NCI-H1436 treated with DMSO at 0.1 percent for 48 hours (cell line): ENCODE data around the gene STXBP5L.
"Not testable (repeated sequence)": the region's sequence is repeated elsewhere in the genome, so short reads cannot be mapped to it uniquely, and the experiment has no call there.

Experiments
- DNase-seq: peaks from one replicate; lab custom pipeline; 2025; lab: John Stamatoyannopoulos, UW

Gene STXBP5L

DNA sequence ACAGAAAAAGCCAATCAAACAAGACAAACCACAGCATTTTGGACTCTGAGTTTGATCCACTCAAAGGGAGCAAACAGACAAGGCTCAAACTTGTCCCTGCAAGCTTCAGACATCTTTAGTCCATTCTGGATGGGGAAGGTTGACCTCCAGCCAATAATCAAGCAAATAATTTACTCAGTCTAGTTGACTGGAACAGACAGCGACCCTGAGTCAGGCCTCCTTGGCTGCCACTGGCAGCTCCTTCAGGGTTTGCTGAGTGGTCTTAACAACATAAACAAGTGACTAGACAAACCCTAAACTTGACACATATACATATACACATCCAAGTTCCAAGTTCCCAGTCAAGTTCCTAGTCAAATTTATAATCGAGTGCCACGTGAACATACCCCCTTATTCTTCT lies 323.9 kb downstream of the STXBP5L start:
- no peak for DNase-seq

DNA sequence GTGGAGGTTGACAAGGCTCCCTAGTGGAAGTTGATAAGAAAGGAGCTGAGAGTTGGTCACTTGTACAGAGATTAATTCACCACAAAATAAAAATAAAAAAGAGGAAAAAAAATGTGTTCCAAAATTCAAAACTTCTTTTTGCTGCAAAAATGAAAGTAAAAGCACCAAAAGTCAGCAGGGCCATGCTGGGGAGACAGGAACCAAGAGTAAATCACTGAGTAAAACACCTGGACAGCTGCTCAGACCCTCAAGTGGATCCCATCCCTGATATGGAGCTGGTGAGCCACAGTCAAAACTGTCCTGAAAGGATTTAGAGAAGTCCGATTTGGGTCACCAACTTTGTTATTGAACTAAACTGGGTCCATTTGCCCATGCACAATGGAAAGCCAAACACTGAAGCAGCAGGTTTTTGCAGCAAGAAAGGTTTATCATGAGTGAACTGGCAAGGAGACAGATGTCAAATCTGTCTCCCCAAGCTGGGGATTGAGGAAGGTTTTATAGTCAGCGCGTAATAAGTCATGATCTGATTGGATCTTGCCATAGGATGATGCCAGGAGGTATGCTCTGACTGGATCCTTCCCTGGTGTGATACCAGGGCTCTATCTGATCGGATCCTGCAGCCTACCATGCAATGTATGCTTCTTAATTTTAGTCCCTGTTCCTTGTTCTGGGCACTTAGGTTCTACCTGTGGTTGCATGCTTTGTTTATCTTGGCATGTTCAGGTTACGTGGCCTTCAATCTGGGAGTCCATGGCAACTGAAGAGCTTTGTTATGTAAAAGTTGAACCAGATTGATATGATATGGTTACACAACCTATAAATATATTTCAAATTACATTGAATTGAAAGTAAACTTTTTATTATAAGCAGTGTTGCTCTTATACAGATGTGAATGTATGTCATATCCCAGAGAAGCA lies 324.6 kb downstream of the STXBP5L start:
- DNase-seq, result no peak

DNA sequence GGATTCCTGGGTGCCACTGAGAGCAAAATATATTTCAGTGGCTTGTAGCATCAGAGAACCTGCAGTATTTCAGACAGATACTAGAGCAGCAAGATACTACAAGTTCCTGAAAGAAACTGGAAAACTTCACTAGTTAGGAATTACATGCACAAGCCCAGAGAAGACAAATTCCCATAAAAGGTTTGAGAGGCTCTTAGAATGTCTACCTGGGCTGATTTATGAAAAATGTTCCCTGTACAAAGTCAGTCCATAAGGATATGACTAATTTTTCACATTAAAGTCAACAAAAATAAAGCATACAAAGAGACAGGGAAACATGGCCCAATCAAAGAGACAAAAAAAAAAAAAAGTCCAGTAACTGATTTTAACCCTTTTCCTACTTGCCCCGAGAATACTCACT lies 335.2 kb downstream of the STXBP5L start:
- DNase-seq, result no peak

DNA sequence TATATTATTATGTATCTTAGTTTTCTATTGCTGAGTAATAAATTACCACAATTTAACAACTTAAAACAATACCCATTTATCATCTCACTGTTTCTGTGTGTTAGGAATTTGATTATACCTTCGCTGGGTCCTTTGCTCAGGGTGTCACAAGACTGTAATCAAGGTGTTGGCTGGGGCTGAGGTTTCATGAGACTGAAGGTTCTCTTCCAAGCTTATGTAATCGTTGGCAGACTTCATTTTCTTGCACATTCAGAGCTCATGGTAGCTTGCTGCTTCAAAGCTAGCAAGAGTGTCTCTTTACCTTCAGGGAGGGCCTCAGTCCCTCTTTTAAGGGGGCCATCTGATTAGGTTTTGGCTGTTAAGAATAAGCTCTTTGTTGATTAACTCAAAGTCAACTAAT lies 344.7 kb downstream of the STXBP5L start:
- DNase-seq, result no peak

DNA sequence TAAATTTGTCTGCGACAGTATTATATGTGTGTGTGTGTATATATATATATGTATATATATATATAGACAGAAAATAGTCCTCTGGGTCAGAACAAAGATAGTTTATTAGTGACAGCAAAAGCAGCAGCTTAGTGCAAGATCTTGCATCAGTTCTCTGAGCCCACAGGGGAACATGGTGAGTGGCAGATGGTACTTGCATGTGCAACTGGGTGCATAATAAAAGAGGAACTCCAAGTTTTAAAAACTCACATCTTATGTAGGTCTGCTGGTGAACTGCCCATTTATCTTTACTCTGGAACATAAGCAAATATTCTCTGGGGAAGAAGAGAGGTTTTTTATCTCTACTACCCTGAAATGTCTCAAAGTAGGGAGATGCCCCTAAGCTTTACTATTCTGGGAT lies 361.4 kb downstream of the STXBP5L start:
- DNase-seq, result no peak

DNA sequence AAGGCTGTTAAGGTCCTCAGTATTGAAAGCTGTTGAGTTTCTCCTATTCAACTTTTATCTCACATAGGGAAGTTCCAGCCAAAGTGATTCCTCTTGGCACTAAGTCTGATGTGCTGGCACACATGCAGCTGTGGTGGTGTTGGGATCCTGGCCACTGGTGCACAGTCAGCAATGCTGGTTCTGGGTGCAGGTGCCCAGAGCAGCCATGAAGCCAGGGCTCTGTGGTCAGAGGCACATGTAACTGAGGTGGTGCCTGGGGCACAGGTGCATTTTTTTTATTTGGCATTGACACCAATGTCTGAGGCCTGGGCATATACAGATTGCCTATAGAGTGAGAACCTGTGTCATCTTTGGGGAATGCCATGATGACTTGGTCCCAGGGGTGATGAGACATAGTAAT lies 366.4 kb downstream of the STXBP5L start:
- no peak for DNase-seq

DNA sequence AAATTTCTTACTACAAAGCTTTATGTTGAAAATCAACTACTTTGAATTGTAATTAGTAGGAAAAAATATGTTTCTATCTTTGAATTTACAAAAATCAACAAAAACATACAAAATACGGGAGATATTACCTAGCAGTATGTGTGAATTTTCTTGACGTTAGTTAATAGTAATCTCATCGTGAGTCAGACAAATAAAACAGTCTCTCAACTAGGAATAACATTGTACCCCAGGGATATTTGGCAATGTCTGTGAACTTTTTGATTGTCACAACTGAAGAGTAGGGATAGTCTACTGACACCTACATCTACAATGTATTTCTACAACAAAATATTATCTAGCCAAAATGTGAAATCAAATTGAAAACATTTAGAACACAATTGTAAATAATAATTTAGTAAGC lies 387.4 kb downstream of the STXBP5L start:
- no peak for DNase-seq

DNA sequence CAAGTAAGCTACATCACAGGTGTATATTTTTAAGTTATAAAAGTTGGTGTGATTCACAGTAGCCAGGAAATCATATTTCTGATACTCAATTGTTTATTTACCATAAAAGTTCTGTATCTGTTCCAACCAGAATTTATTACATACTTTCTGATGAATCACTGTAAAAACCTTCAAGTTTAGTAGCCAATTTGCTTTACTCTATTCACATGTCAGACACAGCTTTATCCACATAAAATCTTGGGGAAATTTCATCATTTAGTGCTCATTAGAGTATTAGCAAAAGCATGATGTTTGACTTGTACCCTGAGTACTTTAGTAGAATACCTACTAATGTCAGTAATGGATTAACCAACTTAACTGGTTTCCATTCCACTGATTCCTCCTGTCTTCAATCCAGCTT lies 388.0 kb downstream of the STXBP5L start:
- no peak for DNase-seq

DNA sequence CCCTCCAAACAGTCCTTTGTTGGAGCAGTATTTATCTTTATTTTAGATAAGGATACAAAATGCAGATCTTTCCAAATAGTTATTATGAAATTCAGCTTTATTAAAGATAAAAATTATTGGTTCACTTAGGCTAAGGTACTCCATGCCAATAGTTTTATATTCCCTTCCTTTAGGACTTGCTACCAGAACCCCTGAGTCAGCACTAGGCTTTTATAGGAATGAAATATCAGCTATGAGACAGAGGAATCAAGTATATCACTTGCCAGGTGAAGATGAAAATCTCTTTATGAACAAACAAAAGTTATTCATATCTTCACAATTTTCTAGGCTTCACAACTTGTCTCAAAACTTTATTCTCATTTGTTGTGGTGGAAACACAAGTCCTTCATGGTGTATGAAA lies 416.3 kb downstream of the STXBP5L start:
- no peak for DNase-seq

DNA sequence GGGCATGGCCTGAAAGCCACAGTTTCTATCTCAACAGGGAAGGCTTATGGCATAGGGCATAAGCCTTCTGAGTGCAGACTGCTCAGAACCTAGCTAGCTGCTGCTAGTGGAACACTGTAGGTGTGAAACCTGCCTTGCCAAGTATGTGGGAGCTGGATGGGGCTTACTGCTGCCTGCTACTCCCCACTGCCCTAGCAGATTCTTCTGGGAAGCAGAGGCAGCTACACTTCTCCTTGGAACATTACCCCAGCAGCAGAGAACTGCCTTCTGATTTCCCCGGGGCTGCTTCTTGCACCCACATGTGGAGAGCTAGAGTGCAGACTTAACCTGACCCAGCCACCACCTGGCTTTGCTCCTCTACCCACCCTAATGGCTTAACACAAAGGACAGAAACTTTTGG lies 422.1 kb downstream of the STXBP5L start:
- no peak for DNase-seq

DNA sequence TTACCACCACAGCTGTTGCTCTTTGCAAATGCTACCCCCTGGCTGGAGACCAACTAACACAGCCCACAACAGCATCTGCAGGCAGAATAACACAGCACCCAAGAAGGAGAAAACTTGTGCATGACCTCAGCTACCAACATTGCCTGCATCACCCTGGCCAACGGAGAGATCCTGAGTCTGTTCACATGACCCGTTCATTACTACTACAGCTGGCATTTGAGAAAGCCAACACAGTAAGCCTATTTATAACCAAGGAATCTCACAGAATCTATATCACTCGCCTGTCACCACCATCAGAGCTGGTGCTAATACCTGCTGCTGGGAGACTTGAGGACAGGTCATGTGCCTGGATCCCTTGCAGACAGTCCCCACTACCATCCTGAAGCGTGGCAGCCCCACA lies 422.6 kb downstream of the STXBP5L start:
- DNase-seq, result no peak

DNA sequence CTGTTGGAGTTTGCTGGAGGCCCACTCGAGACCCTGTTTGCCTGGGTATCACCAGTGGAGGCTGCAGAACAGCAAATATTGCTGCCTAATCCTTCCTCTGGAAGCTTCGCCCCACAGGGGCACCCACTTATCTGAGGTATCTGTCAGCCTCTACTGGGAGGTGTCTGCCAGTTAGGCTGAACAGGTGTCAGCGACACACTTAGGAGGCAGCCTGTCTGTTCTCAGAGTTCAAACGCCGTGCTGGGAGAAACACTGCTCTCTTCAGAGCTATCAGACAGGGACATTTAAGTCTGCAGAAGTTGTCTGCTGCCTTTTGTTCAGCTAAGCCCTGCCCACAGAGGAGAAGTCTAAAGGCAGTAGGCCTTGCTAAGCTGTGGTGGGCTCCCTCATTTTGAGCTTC lies 448.0 kb downstream of the STXBP5L start:
- DNase-seq, result not testable (repeated sequence)

DNA sequence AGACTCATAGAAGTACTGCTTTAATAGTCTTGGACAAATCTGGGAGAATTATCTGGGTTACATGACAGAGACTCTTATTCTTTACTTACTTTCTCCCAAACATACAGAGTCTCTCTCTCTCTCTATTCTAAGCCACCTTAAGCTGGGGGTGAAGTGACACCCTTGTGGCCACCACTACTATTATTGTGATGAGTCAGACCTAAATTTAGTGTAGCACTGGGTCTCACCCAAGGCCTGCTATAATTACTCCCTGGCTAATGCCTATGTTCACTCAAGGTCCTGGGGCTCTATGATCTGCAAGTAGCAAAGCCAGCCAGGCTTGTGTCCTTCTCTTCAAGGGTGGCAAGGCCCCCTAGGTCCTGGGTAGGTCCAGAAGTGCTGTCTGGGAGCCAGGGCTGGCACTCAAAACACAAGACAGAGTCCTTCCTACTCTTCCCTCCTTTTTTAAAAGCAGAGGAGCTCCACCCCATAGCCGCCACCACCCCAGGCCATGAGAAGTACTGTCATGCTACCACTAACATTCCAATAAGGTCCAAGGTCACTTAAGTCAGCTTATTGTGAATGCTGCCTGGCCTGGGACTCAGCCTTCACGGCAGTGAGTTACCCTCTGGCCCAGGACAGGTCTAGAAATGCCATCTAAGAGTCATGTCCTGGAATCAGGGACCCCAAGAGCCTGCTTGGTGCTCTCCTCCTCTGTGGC lies 454.2 kb downstream of the STXBP5L start:
- no peak for DNase-seq

DNA sequence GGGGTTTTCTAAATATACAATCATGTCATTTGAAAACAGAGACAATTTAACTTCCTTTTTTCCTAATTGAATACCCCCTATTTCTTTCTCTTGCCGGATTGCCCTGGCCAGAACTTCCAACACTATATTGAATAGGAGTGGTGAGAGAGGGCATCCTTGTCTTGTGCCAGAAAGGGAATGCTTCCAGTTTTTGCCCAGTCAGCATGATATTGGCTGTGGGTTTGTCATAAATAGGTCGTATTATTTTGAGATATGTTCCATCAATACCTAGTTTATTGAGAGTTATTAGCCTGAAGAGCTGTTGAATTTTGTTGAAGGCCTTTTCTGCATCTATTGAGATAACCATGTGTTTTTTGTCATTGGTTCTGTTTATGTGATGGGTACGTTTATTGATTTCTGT lies 480.3 kb downstream of the STXBP5L start:
- DNase-seq, result not testable (repeated sequence)

DNA sequence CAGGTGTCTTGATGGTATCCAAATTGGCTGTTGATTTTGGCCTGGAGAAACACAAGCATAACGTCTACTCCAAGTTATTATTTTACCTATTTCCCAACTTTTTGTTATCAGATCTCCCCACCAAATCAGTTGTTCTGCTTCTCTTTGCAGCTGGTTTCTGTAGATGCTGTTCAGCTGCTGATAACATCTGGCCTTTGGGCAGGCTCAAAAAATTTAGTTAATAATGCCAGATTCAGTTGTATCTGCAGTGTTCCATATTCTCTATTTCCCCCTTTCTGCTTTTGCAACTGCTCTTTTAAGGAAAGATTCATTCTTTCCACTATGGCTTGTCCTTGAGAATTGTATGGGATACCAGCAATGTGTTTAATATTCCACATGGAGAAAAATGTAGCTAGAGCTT lies 488.0 kb downstream of the STXBP5L start:
- DNase-seq, result not testable (repeated sequence)

DNA sequence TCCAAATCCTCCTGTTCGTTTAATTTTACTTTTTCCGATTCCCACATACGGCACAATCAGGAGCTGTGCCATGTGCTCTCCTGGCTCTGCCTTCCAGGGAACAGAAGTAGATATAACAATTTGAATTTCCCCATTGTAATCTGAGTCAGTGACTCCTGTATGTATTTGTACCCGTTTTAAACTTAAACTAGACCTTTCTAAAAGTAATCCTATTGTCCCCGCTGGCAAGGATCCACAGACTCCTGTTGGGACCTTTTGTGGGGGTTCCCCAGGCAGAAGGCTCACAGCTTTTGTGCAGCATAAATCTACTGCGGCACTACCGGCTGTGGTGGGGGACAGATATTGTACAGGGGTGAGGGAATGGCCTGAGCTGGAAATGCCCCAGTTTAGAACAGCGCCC lies 490.0 kb downstream of the STXBP5L start:
- not testable (repeated sequence) for DNase-seq

DNA sequence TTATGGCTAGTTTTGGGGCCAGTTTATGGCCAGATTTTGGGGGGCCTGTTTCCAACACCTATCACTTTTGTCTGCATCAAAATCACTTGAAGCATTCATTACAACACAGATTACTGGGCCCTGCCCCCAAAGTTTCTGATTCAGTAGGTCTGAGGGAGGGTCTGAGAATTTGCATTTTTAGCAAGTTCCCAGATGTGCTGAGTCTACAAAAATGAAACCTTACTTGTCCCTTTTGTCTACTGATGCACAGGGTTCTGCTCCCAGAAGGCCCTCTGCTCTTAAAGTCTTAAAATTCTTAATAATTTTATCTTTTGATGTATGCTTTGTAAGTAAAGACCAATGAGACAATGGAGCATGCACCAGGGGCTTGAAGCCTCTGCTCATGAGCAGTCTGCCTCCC lies 491.8 kb downstream of the STXBP5L start:
- DNase-seq, result no peak

DNA sequence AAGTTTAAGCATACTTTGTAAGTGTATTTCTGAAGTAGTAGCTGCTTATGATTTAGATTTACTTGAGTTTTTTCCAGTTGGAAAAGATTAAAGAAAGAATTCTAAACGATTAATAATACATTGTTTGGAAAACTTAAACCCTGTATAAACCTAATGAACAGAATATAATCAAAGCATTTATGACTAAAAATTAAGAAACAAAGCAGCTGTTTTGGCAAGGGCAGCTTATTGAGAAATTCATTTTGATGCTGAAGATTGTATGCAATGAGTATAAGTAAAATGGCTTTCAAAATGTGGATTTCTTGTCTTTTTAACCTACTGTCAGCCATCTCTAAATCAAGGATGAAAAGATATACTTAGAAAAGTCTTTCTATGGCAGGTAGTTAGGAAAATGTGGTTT lies 497.6 kb downstream of the STXBP5L start:
- DNase-seq, result no peak

DNA sequence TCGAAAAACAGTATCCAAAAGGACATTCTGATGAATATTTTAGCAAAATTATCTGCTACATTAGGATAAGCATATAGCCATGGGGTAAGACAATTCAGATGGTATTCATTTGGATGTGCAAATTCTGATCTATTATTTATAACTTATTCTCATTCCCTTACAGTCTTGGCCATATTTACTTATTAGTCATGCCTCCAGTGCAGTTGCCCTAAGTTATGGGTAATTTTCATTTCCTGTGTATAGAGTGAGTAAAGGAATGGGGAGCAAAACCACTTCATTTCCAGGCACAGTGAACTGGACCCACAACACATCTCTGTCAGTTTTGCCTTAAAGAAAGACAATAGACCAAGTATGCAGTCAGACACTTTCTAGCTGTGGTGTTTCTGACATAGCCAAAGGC lies 503.5 kb downstream of the STXBP5L start:
- no peak for DNase-seq

DNA sequence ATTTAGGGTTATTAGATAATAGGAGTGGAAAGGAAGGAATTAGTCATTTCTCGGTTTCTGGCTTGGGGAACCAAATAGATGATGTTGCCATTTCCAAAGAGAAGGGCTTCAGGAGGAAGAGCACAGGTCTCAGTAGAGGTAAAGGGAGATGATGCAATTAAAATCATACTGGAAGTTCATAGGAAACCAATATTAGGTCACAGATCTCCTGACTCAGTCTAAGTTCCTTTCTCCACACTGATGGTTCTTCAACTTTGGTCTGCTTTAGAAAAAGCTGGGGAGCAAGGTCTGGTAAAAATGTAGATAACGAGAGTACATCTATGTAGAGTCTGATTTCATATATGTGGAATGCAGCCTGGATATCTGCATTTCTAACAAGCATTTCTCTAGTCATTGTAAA lies 506.9 kb downstream of the STXBP5L start:
- no peak for DNase-seq

DNA sequence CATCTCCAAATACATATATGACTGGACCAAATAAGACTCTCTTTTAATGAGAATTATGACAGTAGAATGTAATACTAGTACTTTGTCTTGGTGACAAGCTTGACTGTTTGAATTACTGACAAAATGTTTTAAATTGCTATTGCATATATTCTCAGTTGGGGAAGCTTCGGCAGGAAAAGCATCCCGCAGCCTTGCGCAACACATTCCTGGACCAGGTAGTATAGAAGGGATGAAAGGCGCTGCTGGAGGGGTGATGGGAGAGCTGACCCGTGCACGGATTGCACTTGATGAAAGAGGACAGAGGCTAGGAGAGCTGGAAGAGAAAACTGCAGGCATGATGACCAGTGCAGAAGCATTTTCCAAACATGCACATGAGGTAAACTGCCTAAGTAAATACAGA lies 510.2 kb downstream of the STXBP5L start:
- DNase-seq, result no peak

DNA sequence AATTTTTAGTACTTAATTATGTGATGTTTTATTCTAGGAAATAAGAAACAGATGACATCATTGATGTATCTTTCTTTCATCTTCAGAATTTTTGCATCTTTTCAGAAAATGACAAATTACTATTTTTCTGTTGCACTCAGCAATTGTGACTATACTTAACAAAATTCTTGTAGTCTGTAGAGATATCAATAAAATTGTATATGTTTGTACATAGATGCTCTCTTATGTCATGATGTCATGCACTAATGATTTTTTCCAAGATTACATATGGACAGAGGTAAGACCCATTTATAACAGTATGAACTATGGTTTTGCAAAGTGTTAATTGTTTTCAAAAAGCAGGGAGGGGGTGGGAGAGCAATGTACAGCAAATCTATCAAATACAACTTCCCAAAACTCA lies 516.5 kb downstream of the STXBP5L start:
- DNase-seq, result no peak

DNA sequence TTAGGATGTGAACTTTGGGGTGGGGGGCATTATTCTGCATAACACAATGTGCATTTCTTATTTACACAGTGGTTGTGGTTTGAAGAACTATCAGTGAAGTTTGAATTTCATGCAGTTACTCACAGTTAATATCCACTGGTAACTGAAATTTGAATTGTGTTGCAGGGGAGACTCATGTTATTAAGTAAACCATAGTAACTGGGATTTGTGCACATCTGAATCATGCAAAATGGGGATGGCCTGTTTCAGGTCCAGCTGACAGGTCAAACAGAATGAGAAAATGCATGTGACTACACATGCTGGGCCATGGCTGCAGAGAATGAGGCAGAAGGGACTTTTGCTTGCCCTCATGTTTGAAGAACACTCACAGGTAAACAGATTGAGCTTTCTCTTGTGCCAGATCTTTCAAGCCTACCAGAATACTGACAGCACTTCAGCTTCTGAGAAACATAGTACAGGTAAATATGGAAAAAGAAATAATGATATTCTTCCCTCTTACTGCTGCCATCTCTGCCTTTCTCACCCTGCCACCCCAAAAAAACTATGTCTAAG lies 522.7 kb downstream of the STXBP5L start:
- no peak for DNase-seq
